ENCODE data around the gene BCL11A. TPM values are rescaled to one million over a fixed set of nuclear protein-coding genes. Genes with fewer than 3 reads are reported as not detected.

Gene BCL11A
- total RNA-seq, 1 donor from 2014 or later: 142 TPM

GRCh38 chr2:60406192-60406591 is 147.3 kb downstream of the BCL11A start:
- TF ChIP-seq CTCF (IDR thresholded peaks at IDR 0.05; ENCODE audit: unreplicated experiment): no peak
- Mint-ChIP-seq H3K36me3 (no peaks in the 10 kb centered on the region), H3K4me3 (no peak overlapping the region), H3K4me1 (peaks cover 63% of the 10 kb centered on the region), H3K27ac (peak overlapping the region; percentile 79), H3K27me3 (ENCODE audit: low read depth) (no peaks in the 10 kb centered on the region), H3K9me3 (no peaks in the 10 kb centered on the region)
- no peak for DNase-seq (ENCODE audit: low spot score in 2 of 2, unreplicated experiment in 2 of 2)

GRCh38 chr2:60405271-60405919 is 148.1 kb downstream of the BCL11A start:
- peaks cover 67% of the 10 kb centered on the region for H3K4me1 Mint-ChIP-seq
- H3K27me3 Mint-ChIP-seq (ENCODE audit: low read depth): no peaks in the 10 kb centered on the region
- TF ChIP-seq CTCF (IDR thresholded peaks at IDR 0.05; ENCODE audit: unreplicated experiment): no peak

More at GRCh38 chr2:60405271-60405919, 148.1 kb downstream of the BCL11A start:
- DNase-seq (ENCODE audit: low spot score in 2 of 2, unreplicated experiment in 2 of 2): no peak
- no peaks in the 10 kb centered on the region for H3K36me3 Mint-ChIP-seq
- peak overlapping the region; percentile 68 for H3K27ac Mint-ChIP-seq
- no peaks in the 10 kb centered on the region for H3K9me3 Mint-ChIP-seq
- H3K4me3 Mint-ChIP-seq: no peak overlapping the region

Other genes starting within 250 kb of the BCL11A start
- 22.0 to 24.7 TPM (median 23.5 TPM) in 3 replicates for gene PAPOLG, start 202.6 kb upstream of the BCL11A start, total RNA-seq